SIG-M5 (cell line): ENCODE data around the gene PLEKHJ1.

Experiments
- DNase-seq: peaks from one replicate; lab custom pipeline; 2025; lab: John Stamatoyannopoulos, UW

The PLEKHJ1 gene

DNA sequence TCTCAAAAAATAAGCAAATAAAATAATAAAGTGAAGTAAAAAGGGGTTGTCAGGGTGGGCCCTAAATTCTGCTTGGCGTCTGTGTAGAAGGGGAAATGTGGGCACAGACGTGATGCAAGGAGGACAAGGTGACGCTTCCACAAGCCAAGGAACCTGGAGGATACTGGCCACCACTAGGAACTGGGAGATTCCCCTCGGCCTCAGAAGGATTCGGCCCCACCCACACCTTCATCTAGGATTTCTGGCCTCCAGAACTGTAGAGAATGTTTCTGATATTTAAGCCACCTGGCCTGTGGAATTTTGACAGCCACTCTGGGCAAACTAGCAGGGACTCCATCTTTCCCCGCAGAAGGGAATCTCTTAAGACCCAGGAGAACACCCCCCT, 1.1 kb downstream of the PLEKHJ1 start:
- no peak for DNase-seq

GRCh38 chr19:2233601-2234280, 2.4 kb downstream of the PLEKHJ1 start:
- DNase-seq, result no peak

GRCh38 chr19:2232286-2233151, 3.6 kb downstream of the PLEKHJ1 start:
- DNase-seq, result no peak

- no peak for DNase-seq
Measured at GRCh38 chr19:2231621-2232221, 4.4 kb downstream of the PLEKHJ1 start.

- DNase-seq, result no peak
Measured at GRCh38 chr19:2230807-2231533, 5.2 kb downstream of the PLEKHJ1 start.

GRCh38 chr19:2230033-2230531, 6.0 kb downstream of the PLEKHJ1 start:
- no peak for DNase-seq

GRCh38 chr19:2229103-2230032, 6.8 kb downstream of the PLEKHJ1 start:
- DNase-seq, result no peak

DNA sequence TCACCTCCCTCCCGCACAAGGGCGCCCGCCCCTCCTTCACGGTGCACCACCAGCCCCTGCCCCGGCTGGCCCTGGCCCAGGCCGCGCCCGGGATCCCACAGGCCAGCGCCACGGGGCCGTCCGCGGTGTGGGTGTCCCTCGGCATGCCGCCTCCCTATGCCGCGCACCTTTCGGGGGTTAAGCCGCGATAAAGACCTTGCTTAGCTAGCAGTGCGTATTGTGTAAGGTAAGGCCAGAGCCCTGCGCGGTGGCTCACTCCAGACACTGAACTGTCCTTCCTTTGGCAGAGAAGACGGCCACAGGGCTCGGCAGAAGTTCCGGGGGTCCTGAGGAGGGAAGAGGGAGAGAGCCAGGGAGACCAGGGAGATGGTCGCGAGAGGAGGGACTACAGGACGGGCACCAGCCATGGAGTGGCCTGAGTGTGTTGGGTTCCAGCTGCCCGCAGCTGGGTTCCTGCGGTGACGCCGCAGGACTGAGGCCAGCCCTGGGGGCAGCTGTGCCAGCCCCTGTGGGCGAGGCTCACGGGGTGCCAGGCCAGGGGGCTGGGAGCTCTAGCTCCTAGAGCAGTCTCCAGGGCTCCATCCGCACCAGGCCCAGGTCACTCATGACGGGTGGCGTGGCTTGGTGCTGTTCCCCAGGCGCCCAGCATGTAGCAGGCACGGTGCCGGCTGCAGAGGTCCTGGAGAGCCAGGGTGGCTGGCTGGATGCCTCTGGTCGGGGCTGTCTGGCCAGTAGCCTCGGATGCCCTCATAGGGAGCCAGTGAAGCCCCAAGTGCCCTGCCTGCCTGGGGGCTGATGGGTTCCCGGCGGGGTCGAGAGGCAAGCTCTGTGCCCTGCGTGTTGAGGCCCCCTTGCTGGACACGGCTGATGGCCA, 7.7 kb downstream of the PLEKHJ1 start:
- DNase-seq, result no peak

DNA sequence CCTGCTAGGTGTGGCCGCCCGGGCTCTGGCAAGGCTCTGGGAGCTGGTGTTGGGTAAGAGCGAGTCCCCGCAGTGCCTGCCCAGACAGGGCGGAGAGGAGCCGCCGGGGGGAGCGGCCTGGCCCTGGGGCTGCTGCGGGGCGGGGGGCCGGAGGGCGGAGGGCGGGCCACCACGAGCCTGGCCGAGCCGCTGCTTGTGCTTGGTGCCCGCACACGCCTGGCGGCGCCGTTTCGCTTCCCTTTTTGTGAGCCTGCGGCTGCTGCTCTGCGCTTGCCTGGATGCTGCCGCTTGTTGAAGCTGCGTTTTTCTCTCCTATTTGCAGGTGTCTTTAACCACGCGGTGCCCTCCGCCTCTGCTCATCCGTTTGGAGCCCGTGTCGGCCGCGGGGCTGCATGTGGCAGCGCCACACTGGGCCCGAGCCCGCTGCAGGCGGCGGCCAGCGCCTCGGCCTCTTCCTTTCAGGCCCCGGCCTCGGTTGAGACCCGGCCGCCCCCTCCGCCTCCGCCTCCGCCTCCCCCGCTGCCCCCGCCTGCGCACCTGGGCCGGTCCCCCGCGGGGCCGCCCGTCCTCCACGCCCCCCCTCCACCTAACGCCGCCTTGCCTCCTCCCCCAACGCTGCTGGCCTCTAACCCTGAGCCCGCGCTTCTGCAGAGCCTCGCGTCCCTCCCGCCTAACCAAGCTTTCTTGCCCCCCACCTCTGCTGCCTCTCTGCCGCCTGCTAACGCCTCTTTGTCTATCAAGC, 8.5 kb downstream of the PLEKHJ1 start:
- DNase-seq, result no peak

DNA sequence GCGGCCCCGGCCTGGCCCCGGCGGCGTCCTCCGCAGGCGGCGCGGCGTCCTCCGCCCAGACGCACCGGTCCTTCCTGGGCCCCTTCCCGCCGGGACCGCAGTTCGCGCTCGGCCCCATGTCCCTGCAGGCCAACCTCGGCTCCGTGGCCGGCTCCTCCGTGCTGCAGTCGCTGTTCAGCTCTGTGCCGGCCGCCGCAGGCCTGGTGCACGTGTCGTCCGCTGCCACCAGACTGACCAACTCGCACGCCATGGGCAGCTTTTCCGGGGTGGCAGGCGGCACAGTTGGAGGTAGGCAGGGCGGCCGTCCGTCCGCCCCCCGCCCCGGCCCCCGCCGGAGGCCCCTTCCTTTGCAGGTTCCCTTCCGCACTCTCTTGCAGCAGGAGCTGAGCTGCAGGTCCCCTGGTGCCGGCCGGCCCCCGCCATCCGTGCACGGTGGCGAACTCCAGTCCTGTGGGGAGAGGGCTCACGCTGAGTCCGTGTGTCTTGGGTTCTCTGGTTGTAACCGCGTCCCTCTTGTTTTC, 9.2 kb downstream of the PLEKHJ1 start:
- no peak for DNase-seq

DNA sequence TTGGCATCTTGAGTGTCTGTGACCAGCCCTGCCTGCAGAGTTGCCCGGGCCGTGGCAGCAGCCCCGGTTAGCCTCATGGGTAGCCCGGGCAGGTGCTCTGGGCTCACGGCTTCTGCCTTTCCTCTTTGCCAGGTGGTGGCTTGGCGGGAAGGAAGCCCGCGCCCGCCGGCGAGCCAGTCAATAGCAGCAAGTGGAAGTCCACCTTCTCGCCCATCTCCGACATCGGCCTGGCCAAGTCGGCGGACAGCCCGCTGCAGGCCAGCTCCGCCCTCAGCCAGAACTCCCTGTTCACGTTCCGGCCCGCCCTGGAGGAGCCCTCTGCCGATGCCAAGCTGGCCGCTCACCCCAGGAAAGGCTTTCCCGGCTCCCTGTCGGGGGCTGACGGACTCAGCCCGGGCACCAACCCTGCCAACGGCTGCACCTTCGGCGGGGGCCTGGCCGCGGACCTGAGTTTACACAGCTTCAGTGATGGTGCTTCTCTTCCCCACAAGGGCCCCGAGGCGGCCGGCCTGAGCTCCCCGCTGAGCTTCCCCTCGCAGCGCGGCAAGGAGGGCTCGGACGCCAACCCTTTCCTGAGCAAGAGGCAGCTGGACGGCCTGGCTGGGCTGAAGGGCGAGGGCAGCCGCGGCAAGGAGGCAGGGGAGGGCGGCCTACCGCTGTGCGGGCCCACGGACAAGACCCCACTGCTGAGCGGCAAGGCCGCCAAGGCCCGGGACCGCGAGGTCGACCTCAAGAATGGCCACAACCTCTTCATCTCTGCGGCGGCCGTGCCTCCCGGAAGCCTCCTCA, 9.9 kb downstream of the PLEKHJ1 start:
- DNase-seq, result no peak

DNA sequence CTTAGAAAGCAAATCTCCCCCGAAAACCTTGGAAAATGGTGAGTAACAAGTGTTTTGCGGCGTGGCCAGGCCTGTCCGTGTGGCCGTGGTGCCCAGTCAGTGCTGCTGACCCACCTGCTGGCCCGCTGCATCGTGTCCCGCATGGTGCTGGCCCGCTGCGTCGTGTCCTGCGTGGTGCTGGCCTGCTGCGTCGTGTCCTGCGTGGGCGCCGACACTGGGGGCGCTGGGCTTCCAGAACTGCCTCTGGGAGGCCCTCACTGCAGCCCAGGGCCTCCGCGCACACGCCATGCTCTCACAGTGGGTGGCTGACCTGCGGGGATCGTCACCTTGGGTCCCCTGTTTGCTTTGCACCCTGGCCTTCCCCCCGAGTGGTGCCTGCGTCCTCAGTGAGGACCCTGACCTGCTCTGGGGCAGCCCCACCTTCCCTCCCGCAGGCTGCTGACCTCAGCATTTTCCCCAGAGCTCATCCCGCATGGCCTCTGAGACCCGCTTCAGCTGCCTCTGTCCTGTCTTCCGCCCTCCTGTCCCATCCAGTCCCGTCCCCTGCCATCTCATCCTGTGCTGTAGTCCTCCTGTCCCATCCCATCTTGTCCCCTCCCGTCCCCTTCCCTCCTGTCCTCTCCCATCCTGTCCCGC, 10.6 kb downstream of the PLEKHJ1 start:
- no peak for DNase-seq

DNA sequence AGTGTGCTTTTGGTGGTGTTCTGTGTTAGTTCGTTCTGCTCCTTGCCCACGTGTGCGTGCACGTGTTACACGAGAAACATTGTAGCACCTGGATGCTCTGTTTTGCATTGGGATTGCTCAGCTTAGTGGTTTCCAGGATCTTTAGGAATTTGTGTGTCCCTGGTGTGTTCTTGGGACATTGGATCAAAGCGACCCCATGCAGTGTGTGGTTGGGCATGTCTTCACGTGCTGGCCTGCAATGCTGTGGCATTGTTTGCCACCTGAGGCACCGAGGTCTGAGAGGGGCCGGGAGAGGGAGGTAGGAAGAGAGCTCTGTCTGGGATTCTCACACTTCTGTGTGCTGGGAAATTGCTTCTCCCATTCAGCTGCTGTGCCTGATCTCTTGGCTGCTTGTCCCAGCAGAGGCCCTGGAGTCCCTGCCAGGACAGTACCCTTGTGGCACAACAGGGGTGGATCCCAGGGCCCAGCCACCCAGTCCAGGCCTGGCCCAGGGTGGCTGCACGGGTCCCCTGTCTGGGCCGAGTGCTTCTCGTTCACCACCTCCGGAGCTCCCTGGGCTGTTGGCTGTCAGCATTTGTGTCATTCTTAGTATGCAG, 11.3 kb downstream of the PLEKHJ1 start:
- DNase-seq, result no peak

DNA sequence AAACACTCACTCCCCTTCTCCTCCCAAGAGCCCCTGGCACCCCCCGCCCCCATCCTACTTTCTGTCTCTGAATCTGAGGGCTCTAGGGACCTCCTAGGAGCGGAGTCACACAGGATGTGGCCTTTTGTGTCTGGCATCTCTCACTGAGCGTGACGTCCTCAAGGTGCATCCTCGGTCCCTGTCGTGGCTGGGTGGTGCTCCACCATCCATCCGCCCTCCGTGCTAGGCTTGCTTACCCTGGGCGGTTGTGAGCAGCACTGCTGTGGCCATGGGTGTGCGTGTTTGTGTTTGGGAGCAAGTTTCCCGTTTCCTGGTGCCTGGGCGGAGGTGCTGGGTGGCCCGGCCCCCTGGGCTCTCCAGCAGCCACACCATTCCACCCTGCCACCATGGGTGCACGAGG, 12.2 kb downstream of the PLEKHJ1 start:
- DNase-seq, result no peak

GRCh38 chr19:2223391-2223790, 12.7 kb downstream of the PLEKHJ1 start:
- no peak for DNase-seq

- DNase-seq, result no peak
Measured at GRCh38 chr19:2221918-2222317, 14.2 kb downstream of the PLEKHJ1 start.

- no peak for DNase-seq
Measured at GRCh38 chr19:2221250-2221831, 14.8 kb downstream of the PLEKHJ1 start.
